A673 (cell line): ENCODE measurements around the gene EMP3. TPM values are rescaled to one million over a fixed set of nuclear protein-coding genes. Genes with fewer than 3 reads are reported as not detected.

Experiments
- BruUV-seq: library from RNA; stranded (reverse); fragments of 400-500 nt; replicated peaks from 2 replicates; lab custom pipeline; 2021; lab: Mats Ljungman, UMichigan
- CTCF ChIA-PET: fragments of 300-600 bp; sonication (Branson Sonifier 250); formaldehyde crosslinking; loops from one replicate; lab custom pipeline; 2022; ENCODE audit warnings: antibody characterized with exemption; lab: Charles Lee
- POLR2A ChIA-PET: fragments of 300-600 bp; sonication (Branson Sonifier 250); formaldehyde crosslinking; loops from one replicate; lab custom pipeline; 2022; ENCODE audit warnings: antibody characterized with exemption; ENCODE audit not compliant: low non-redundant PET; lab: Charles Lee
- DNase-seq: peaks from one replicate; pipeline ENCODE4 v3.0.0-alpha.2; 2015; ENCODE audit warnings: low spot score
- H3K27ac ChIP-seq: fragments of 200-600 bp; sonication (generic); 2 replicates; pipeline ENCODE4 v1.5.1; 2016; ENCODE audit warnings: mixed run types, low read depth, mild to moderate bottlenecking, mixed read lengths, antibody characterized with exemption, low read length; ENCODE audit not compliant: poor library complexity, severe bottlenecking
- H3K27me3 ChIP-seq: fragments of 200-600 bp; sonication (generic); replicated peaks from 2 replicates; pipeline ENCODE4 v1.6.1; 2017; ENCODE audit warnings: mixed run types, low read depth, mild to moderate bottlenecking, mixed read lengths, antibody characterized with exemption, low read length; ENCODE audit not compliant: insufficient read depth, poor library complexity
- H3K36me3 ChIP-seq: fragments of 200-600 bp; sonication (generic); 2 replicates; pipeline ENCODE4 v1.6.1; 2016; ENCODE audit warnings: mixed run types, mild to moderate bottlenecking, mixed read lengths, antibody characterized with exemption, low read length; ENCODE audit not compliant: insufficient read depth, poor library complexity, severe bottlenecking
- H3K4me1 ChIP-seq: fragments of 200-600 bp; sonication (generic); 2 replicates; pipeline ENCODE4 v1.6.1; 2017; ENCODE audit warnings: mixed run types, mild to moderate bottlenecking, mixed read lengths, antibody characterized with exemption, low read length; ENCODE audit not compliant: insufficient read depth, poor library complexity, severe bottlenecking
- H3K4me3 ChIP-seq: fragments of 200-600 bp; sonication (generic); 2 replicates; pipeline ENCODE4 v1.5.1; 2016; ENCODE audit warnings: low read depth, mixed run types, mild to moderate bottlenecking, mixed read lengths, low read length; ENCODE audit not compliant: poor library complexity, severe bottlenecking
- H3K9me3 ChIP-seq: fragments of 200-600 bp; sonication (generic); 2 replicates; pipeline ENCODE4 v1.6.1; 2016; ENCODE audit warnings: mixed run types, low read depth, mild to moderate bottlenecking, mixed read lengths, antibody characterized with exemption, low read length; ENCODE audit not compliant: poor library complexity, severe bottlenecking
- EZH2 ChIP-seq: fragments of 200-600 bp; sonication (generic); IDR thresholded peaks from 2 replicates; pipeline ENCODE4 v1.6.1; 2017; ENCODE audit warnings: borderline replicate concordance, low read depth, mild to moderate bottlenecking, mixed read lengths, antibody characterized with exemption, low read length; ENCODE audit not compliant: poor library complexity, severe bottlenecking
- intact Hi-C: fragments of 100-400 bp; cut with micrococcal nuclease; formaldehyde crosslinking; loops from one replicate; pipeline ENCODE4 v1.10.0; 2022; ENCODE audit not compliant: unreplicated experiment
- total RNA-seq: library from RNA; stranded (reverse); gene quantifications from 2 replicates; pipeline ENCODE4 v1.2.3, GENCODE V29; 2021
- TF ChIP-seq, protein P1 (sequence below): fragments of 300-800, 200-600 bp; sonication (generic); conservative IDR thresholded peaks from 2 replicates; pipeline ENCODE4 v1.5.1; 2017; ENCODE audit warnings: low read depth, mild to moderate bottlenecking, antibody characterized with exemption, low read length, moderate library complexity, mixed read lengths

Gene EMP3
- total RNA-seq, 1 experiment from 2014 or later: 187 TPM

DNA sequence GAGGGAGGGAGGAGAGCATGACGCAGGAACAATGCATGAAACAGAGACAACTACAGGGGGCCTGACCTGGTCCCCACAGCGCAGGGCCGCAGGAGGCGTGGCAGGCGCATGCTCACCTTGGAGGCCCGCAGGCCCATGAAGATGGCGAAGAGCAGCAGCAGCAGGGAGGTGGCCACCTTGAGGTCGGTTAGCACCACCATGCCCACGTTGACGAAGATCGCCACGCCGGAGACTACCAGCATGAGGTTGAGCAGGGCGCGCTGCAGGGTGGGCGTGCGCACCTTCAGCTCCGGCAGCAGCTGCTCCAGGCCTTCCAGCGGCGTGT lies 17.0 kb downstream of the EMP3 start:
- H3K27ac ChIP-seq: no peak overlapping the region
- no TSS peak for BruUV-seq
- H3K27me3 ChIP-seq: no peaks in the 10 kb centered on the region
- intact Hi-C loops: no loop called here
- no peak for DNase-seq
- H3K36me3 ChIP-seq: no peaks in the 10 kb centered on the region
- TF ChIP-seq, protein P1, sequence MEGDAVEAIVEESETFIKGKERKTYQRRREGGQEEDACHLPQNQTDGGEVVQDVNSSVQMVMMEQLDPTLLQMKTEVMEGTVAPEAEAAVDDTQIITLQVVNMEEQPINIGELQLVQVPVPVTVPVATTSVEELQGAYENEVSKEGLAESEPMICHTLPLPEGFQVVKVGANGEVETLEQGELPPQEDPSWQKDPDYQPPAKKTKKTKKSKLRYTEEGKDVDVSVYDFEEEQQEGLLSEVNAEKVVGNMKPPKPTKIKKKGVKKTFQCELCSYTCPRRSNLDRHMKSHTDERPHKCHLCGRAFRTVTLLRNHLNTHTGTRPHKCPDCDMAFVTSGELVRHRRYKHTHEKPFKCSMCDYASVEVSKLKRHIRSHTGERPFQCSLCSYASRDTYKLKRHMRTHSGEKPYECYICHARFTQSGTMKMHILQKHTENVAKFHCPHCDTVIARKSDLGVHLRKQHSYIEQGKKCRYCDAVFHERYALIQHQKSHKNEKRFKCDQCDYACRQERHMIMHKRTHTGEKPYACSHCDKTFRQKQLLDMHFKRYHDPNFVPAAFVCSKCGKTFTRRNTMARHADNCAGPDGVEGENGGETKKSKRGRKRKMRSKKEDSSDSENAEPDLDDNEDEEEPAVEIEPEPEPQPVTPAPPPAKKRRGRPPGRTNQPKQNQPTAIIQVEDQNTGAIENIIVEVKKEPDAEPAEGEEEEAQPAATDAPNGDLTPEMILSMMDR: no peak
- TF ChIP-seq EZH2: no peak
- H3K9me3 ChIP-seq: no peaks in the 10 kb centered on the region
- POLR2A ChIA-PET: no interaction called here
- no peak overlapping the region for H3K4me3 ChIP-seq
- no peaks in the 10 kb centered on the region for H3K4me1 ChIP-seq
- CTCF ChIA-PET: no interaction called here

DNA sequence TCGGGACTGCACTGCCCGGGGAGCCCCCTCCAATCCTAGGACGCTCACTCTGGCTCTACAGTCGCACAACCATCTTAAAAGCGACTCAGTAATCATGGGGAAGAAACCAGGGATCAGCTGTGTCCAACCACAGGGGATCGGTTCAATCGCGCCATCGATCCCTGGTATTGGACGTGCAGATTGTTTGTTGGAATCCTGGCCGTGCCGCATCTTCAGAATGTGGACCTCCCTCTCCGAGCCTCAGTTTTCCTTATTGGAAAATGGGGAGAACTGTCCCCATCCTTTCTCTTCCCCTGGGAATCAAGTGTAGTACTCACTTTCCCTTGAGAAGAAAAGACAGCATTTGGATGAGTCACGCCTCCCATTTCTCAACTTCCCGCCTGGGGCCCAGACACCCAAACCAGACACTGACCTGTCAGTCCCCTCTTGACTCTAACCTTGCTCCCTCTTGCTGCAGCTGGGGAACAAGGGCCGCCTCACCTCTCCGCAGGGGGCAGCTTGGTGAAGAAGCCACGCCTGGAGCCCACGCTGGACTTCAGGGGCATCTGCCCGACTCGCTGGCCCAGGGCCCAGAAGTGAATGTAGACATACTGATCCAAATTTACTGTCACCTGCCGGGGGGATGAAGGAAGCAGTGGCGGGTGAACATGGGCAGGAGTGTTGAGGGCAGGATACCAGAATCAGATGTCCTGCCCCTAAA lies 17.6 kb downstream of the EMP3 start:
- Histone ChIP-seq H3K4me1 (no peaks in the 10 kb centered on the region), H3K27me3 (no peaks in the 10 kb centered on the region), H3K4me3 (no peak overlapping the region), H3K9me3 (no peaks in the 10 kb centered on the region), H3K36me3 (no peaks in the 10 kb centered on the region), H3K27ac (no peak overlapping the region)
- no TSS peak for BruUV-seq
- ChIA-PET POLR2A (no interaction called here), CTCF (no interaction called here)
- peak; percentile 47 for DNase-seq
- TF ChIP-seq, protein P1: no peak
- no peak for TF ChIP-seq EZH2
- intact Hi-C loops: no loop called here

DNA sequence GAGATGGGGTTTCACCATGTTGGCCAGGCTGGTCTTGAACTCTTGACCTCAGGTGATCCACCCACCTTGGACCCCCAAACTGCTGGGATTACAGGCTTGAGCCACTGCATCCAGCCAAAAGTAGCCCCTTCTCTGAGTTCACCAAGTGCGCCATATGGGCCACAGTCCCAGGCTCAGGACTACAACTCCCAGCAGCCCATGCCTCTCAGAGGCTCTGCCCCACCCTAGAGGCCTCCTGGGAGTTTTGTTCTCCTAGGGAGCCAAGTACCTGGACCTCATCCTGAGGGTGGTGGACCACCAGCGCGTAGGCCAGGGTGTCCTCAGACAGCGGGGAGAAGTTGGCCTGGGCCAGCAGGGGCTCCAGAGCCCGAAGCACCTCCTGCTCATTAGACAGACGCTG lies 19.5 kb downstream of the EMP3 start:
- no peak overlapping the region for H3K27ac ChIP-seq
- ChIA-PET CTCF (no interaction called here), POLR2A (interaction anchor here (0.7 kb wide), 1 partner anchor 47 kb away, joined by 3 read pairs; no protein-coding TSS in a partner anchor)
- no peaks in the 10 kb centered on the region for H3K9me3 ChIP-seq
- no peak overlapping the region for H3K4me3 ChIP-seq
- H3K4me1 ChIP-seq: no peaks in the 10 kb centered on the region
- DNase-seq: peak; percentile 44
- intact Hi-C loops: no loop called here
- H3K27me3 ChIP-seq: no peaks in the 10 kb centered on the region
- no TSS peak for BruUV-seq
- TF ChIP-seq EZH2: no peak
- TF ChIP-seq, protein P1: no peak
- no peaks in the 10 kb centered on the region for H3K36me3 ChIP-seq
